Smooth muscle cell (in vitro differentiated cells): ENCODE results near the gene PLXNA4. TPM values are rescaled to one million over a fixed set of nuclear protein-coding genes. Genes with fewer than 3 reads are reported as not detected.

Source experiments
- DNase-seq: peaks from one replicate; lab custom pipeline; 2025; ENCODE audit not compliant: unreplicated experiment; lab: John Stamatoyannopoulos, UW
- H2AFZ ChIP-seq: fragments of 200-600 bp; sonication (generic); 2 replicates; pipeline ENCODE4 v1.6.0; 2016; ENCODE audit warnings: antibody characterized with exemption, low read depth, mild to moderate bottlenecking
- H3F3A ChIP-seq: fragments of 200-600 bp; sonication (generic); 2 replicates; pipeline ENCODE4 v1.6.0; 2017; ENCODE audit warnings: antibody characterized with exemption, low read depth
- H3K27ac ChIP-seq: fragments of 200-600 bp; sonication (generic); 2 replicates; pipeline ENCODE4 v1.5.1; 2016; ENCODE audit warnings: low read depth, mild to moderate bottlenecking
- H3K27me3 ChIP-seq: fragments of 200-600 bp; sonication (generic); 2 replicates; pipeline ENCODE4 v1.6.1; 2016; ENCODE audit warnings: low read depth, mild to moderate bottlenecking
- H3K36me3 ChIP-seq: fragments of 200-600 bp; sonication (generic); 2 replicates; pipeline ENCODE4 v1.5.1; 2016; ENCODE audit warnings: low read depth
- H3K4me1 ChIP-seq: fragments of 200-600 bp; sonication (generic); 2 replicates; pipeline ENCODE4 v1.5.1; 2016; ENCODE audit warnings: low read depth
- H3K4me2 ChIP-seq: fragments of 200-600 bp; sonication (generic); 2 replicates; pipeline ENCODE4 v1.6.0; 2016; ENCODE audit warnings: mild to moderate bottlenecking
- H3K4me3 ChIP-seq: fragments of 200-600 bp; sonication (generic); 2 replicates; pipeline ENCODE4 v1.5.1; 2016; ENCODE audit warnings: mild to moderate bottlenecking
- H3K79me2 ChIP-seq: fragments of 200-600 bp; sonication (generic); 2 replicates; pipeline ENCODE4 v1.6.0; 2016; ENCODE audit warnings: low read depth, mild to moderate bottlenecking
- H3K9ac ChIP-seq: fragments of 200-600 bp; sonication (generic); 2 replicates; pipeline ENCODE4 v1.6.0; 2016; ENCODE audit warnings: low read depth
- H3K9me3 ChIP-seq: fragments of 200-600 bp; sonication (generic); replicated peaks from 2 replicates; pipeline ENCODE4 v1.5.1; 2016; ENCODE audit warnings: low read depth
- H4K20me1 ChIP-seq: fragments of 200-600 bp; sonication (generic); 2 replicates; pipeline ENCODE4 v1.6.0; 2016; ENCODE audit warnings: low read depth
- CTCF ChIP-seq: fragments of 200-600 bp; sonication (generic); IDR thresholded peaks from 2 replicates; pipeline ENCODE4 v1.5.1; 2017; ENCODE audit warnings: borderline replicate concordance, mild to moderate bottlenecking, antibody characterized with exemption; ENCODE audit not compliant: insufficient read depth, poor library complexity, severe bottlenecking
- WGBS: methylation state at CpG from one replicate; pipeline ENCODE4 v1.1.7; 2016; ENCODE audit warnings: low lambda C conversion rate; 5-methylcytosine and 5-hydroxymethylcytosine counted together
- polyA plus RNA-seq: library from polyadenylated mRNA; unstranded; fragments of >200 nt; fragmentation: Nextera tagmentation; extraction: Ambion mirVana; gene quantifications from 2 replicates; pipeline ENCODE4 v1.2.1, GENCODE V29; 2016
- total RNA-seq: library from RNA; depleted of rRNA; stranded (reverse); fragments of >200 nt; gene quantifications from 2 replicates; pipeline ENCODE4 v1.2.3, GENCODE V29; 2014

The PLXNA4 gene
- total and polyA plus RNA-seq, 2 experiments from 2014 or later = 8.5 to 9.9 TPM

GRCh38 chr7:132371948-132372347 is 204.3 kb downstream of the PLXNA4 start:
- Histone ChIP-seq H3K27me3 (no peaks in the 10 kb centered on the region), H3K4me1 (no peaks in the 10 kb centered on the region), H2AFZ (no peak overlapping the region), H4K20me1 (no peaks in the 10 kb centered on the region), H3K27ac (no peak overlapping the region), H3K4me2 (no peak overlapping the region), H3K4me3 (no peak overlapping the region), H3F3A (no peaks in the 10 kb centered on the region), H3K79me2 (no peaks in the 10 kb centered on the region), H3K9ac (no peak overlapping the region), H3K9me3 (no peaks in the 10 kb centered on the region), H3K36me3 (no peaks in the 10 kb centered on the region)
- no peak for DNase-seq
- 90% methylated on average over 3 of the region's 3 CpGs for WGBS
- TF ChIP-seq CTCF = no peak

- H3K27me3 ChIP-seq = no peaks in the 10 kb centered on the region
- no peak overlapping the region for H3K4me2 ChIP-seq
- H3K4me3 ChIP-seq = no peak overlapping the region
- no peaks in the 10 kb centered on the region for H3K36me3 ChIP-seq
- H3K4me1 ChIP-seq = no peaks in the 10 kb centered on the region
- DNase-seq = no peak
- TF ChIP-seq CTCF = no peak
- no peaks in the 10 kb centered on the region for H3K9me3 ChIP-seq
- no peak overlapping the region for H2AFZ ChIP-seq
- H3K27ac ChIP-seq = no peak overlapping the region
- H3F3A ChIP-seq = no peaks in the 10 kb centered on the region
- WGBS = 95% methylated on average over 11 of the region's 11 CpGs
- no peaks in the 10 kb centered on the region for H4K20me1 ChIP-seq
- H3K79me2 ChIP-seq = no peaks in the 10 kb centered on the region
- no peak overlapping the region for H3K9ac ChIP-seq
These were observed 207.9 kb downstream of the PLXNA4 start for GRCh38 chr7:132368246-132368900.

- no peak for TF ChIP-seq CTCF
- no peaks in the 10 kb centered on the region for H3F3A ChIP-seq
- no peaks in the 10 kb centered on the region for H3K9me3 ChIP-seq
- no peaks in the 10 kb centered on the region for H3K79me2 ChIP-seq
- H3K36me3 ChIP-seq = no peaks in the 10 kb centered on the region
- H3K4me1 ChIP-seq = no peaks in the 10 kb centered on the region
- no peaks in the 10 kb centered on the region for H3K27me3 ChIP-seq
- no peak overlapping the region for H3K9ac ChIP-seq
- no peak overlapping the region for H3K4me2 ChIP-seq
- no peak for DNase-seq
- H3K4me3 ChIP-seq = no peak overlapping the region
- no peak overlapping the region for H2AFZ ChIP-seq
- no peaks in the 10 kb centered on the region for H4K20me1 ChIP-seq
- H3K27ac ChIP-seq = no peak overlapping the region
- 93% methylated on average over 9 of the region's 9 CpGs for WGBS
These were observed 208.5 kb downstream of the PLXNA4 start for GRCh38 chr7:132367795-132368194.

GRCh38 chr7:132367004-132367403 is 209.3 kb downstream of the PLXNA4 start:
- H3K4me1 ChIP-seq = no peaks in the 10 kb centered on the region
- no peaks in the 10 kb centered on the region for H3K79me2 ChIP-seq
- no peak overlapping the region for H3K4me3 ChIP-seq
- H4K20me1 ChIP-seq = no peaks in the 10 kb centered on the region
- H3K36me3 ChIP-seq = no peaks in the 10 kb centered on the region
- H3K9ac ChIP-seq = no peak overlapping the region
- H3K9me3 ChIP-seq = no peaks in the 10 kb centered on the region
- no peaks in the 10 kb centered on the region for H3F3A ChIP-seq
- DNase-seq = no peak
- H3K4me2 ChIP-seq = no peak overlapping the region
- no peak overlapping the region for H3K27ac ChIP-seq
- TF ChIP-seq CTCF = no peak
- no peaks in the 10 kb centered on the region for H3K27me3 ChIP-seq
- 100% methylated on average over 1 of the region's 1 CpG for WGBS
- no peak overlapping the region for H2AFZ ChIP-seq
